NCI-H2227 treated with DMSO at 0.1 percent for 48 hours (cell line): ENCODE results near the gene IRS2.
"Not testable (repeated sequence)": the region's sequence is repeated elsewhere in the genome, so short reads cannot be mapped to it uniquely, and the experiment has no call there.

Source experiments
- DNase-seq: peaks from one replicate; lab custom pipeline; 2025; lab: John Stamatoyannopoulos, UW

Gene IRS2

GRCh38 chr13:109786457-109787134 is at the start of gene IRS2:
IRS2 (minus strand) TSS chr13:109786583; CDS start chr13:109786053, 530 bp downstream.
- peak; percentile 92 for DNase-seq

- DNase-seq: no peak
Observed at GRCh38 chr13:109834973-109835720, 48.8 kb upstream of the IRS2 start.

GRCh38 chr13:109833940-109834339 is 47.6 kb upstream of the IRS2 start:
- DNase-seq: no peak

- DNase-seq: no peak
Observed at GRCh38 chr13:109833071-109833470, 46.7 kb upstream of the IRS2 start.

- DNase-seq: not testable (repeated sequence)
Observed at GRCh38 chr13:109828591-109829316, 42.4 kb upstream of the IRS2 start.

- not testable (repeated sequence) for DNase-seq
Observed at GRCh38 chr13:109823201-109823600, 36.8 kb upstream of the IRS2 start.

- DNase-seq: no peak
Observed at GRCh38 chr13:109821103-109821502, 34.7 kb upstream of the IRS2 start.

GRCh38 chr13:109819874-109820273 is 33.5 kb upstream of the IRS2 start:
- DNase-seq: no peak

- no peak for DNase-seq
Observed at GRCh38 chr13:109818886-109819285, 32.5 kb upstream of the IRS2 start.

GRCh38 chr13:109817591-109818535 is 31.5 kb upstream of the IRS2 start:
- no peak for DNase-seq

- no peak for DNase-seq
Observed at GRCh38 chr13:109816808-109817203, 30.4 kb upstream of the IRS2 start.

GRCh38 chr13:109816112-109816807 is 29.9 kb upstream of the IRS2 start:
- no peak for DNase-seq

- DNase-seq: no peak
Observed at GRCh38 chr13:109815651-109816050, 29.3 kb upstream of the IRS2 start.

GRCh38 chr13:109813663-109814062 is 27.3 kb upstream of the IRS2 start:
- DNase-seq: no peak

- no peak for DNase-seq
Observed at GRCh38 chr13:109812382-109812781, 26.0 kb upstream of the IRS2 start.

- no peak for DNase-seq
Observed at GRCh38 chr13:109810761-109811510, 24.6 kb upstream of the IRS2 start.

- no peak for DNase-seq
Observed at GRCh38 chr13:109809216-109809932, 23.0 kb upstream of the IRS2 start.

GRCh38 chr13:109807345-109807744 is 21.0 kb upstream of the IRS2 start:
- DNase-seq: no peak

GRCh38 chr13:109804654-109805053 is 18.3 kb upstream of the IRS2 start:
- no peak for DNase-seq

- no peak for DNase-seq
Observed at GRCh38 chr13:109803825-109804224, 17.4 kb upstream of the IRS2 start.
